Neutrophil (primary cell): ENCODE measurements around the gene ZNF660.
"Not testable (repeated sequence)": the region's sequence is repeated elsewhere in the genome, so short reads cannot be mapped to it uniquely, and the experiment has no call there.

Source experiments
- H3K27ac ChIP-seq: fragments of 200-600 bp; sonication (generic); 2 replicates; pipeline ENCODE4 v1.5.1; 2016; ENCODE audit warnings: mild to moderate bottlenecking, moderate library complexity
- H3K27me3 ChIP-seq: fragments of 200-600 bp; sonication (generic); 2 replicates; pipeline ENCODE4 v1.6.0; 2016; ENCODE audit warnings: mild to moderate bottlenecking
- H3K36me3 ChIP-seq: fragments of 200-600 bp; sonication (generic); 2 replicates; pipeline ENCODE4 v1.5.1; 2017
- H3K4me1 ChIP-seq, 2 experiments: fragments of 200-600 bp in 1 of 2; sonication (generic) in 1 of 2; 1 replicate in 1 of 2; 2 replicates in 1 of 2; pipeline versions ENCODE4 v1.5.1 to v1.6.1; 2013 to 2016; ENCODE audit warnings: low read depth in 1 of 2, low read length in 1 of 2, mild to moderate bottlenecking in 1 of 2, moderate library complexity in 1 of 2; ENCODE audit not compliant: control insufficient read depth in 1 of 2, insufficient read depth in 1 of 2
- H3K4me3 ChIP-seq, 2 experiments: fragments of 200-600 bp in 1 of 2; sonication (generic) in 1 of 2; 1 replicate in 1 of 2; 2 replicates in 1 of 2; pipeline ENCODE4 v1.5.1; 2013 to 2016; ENCODE audit warnings: low read depth in 1 of 2, low read length in 1 of 2, mild to moderate bottlenecking in 1 of 2, moderate library complexity in 1 of 2
- H3K9me3 ChIP-seq: fragments of 200-600 bp; sonication (generic); 2 replicates; pipeline ENCODE4 v1.5.1; 2016
- CTCF ChIP-seq: fragments of 200-600 bp; sonication (generic); IDR thresholded peaks from 2 replicates; pipeline ENCODE4 v1.5.1; 2016; ENCODE audit warnings: antibody characterized with exemption

Gene ZNF660

GRCh38 chr3:44557074-44557473 is 27.7 kb upstream of the ZNF660 start:
- H3K4me3 ChIP-seq: no peak overlapping the region
- peaks cover 3% of the 10 kb centered on the region for H3K27me3 ChIP-seq
- H3K27ac ChIP-seq: no peak overlapping the region
- peaks cover 32 to 53% of the 10 kb centered on the region in 2 experiments for H3K4me1 ChIP-seq
- peaks cover 7% of the 10 kb centered on the region for H3K9me3 ChIP-seq
- TF ChIP-seq CTCF: no peak
- no peaks in the 10 kb centered on the region for H3K36me3 ChIP-seq

GRCh38 chr3:44561076-44561475 is 23.7 kb upstream of the ZNF660 start:
- Histone ChIP-seq H3K36me3 (no peaks in the 10 kb centered on the region), H3K9me3 (peaks cover 9% of the 10 kb centered on the region), H3K4me1 (peaks cover 24 to 42% of the 10 kb centered on the region in 2 experiments), H3K4me3 (no peak overlapping the region), H3K27ac (peak overlapping the region; percentile 85), H3K27me3 (no peaks in the 10 kb centered on the region)
- no peak for TF ChIP-seq CTCF

GRCh38 chr3:44562147-44562546 is 22.6 kb upstream of the ZNF660 start:
- Histone ChIP-seq H3K9me3 (peaks cover 9% of the 10 kb centered on the region), H3K27ac (peak overlapping the region; percentile 85), H3K4me1 (peaks cover 16 to 32% of the 10 kb centered on the region in 2 experiments), H3K27me3 (no peaks in the 10 kb centered on the region), H3K4me3 (no peak overlapping the region), H3K36me3 (no peaks in the 10 kb centered on the region)
- TF ChIP-seq CTCF: no peak

GRCh38 chr3:44568561-44568960 is 16.2 kb upstream of the ZNF660 start:
- peaks cover 3% of the 10 kb centered on the region for H3K36me3 ChIP-seq
- H3K4me3 ChIP-seq: no peak overlapping the region

GRCh38 chr3:44571024-44571423 is 13.7 kb upstream of the ZNF660 start:
- Histone ChIP-seq H3K4me1 (no peaks in the 10 kb centered on the region), H3K36me3 (peaks cover 3% of the 10 kb centered on the region), H3K27me3 (no peaks in the 10 kb centered on the region), H3K27ac (no peak overlapping the region), H3K9me3 (peaks cover 27% of the 10 kb centered on the region), H3K4me3 (no peak overlapping the region)
- no peak for TF ChIP-seq CTCF

More at GRCh38 chr3:44568561-44568960, 16.2 kb upstream of the ZNF660 start:
- Histone ChIP-seq H3K9me3 (peaks cover 27% of the 10 kb centered on the region), H3K27me3 (no peaks in the 10 kb centered on the region), H3K4me1 (no peaks in the 10 kb centered on the region), H3K27ac (no peak overlapping the region)
- TF ChIP-seq CTCF: no peak

- Histone ChIP-seq H3K27ac (no peak overlapping the region), H3K27me3 (peaks cover 11% of the 10 kb centered on the region), H3K9me3 (peaks cover 7% of the 10 kb centered on the region), H3K4me3 (no peak overlapping the region), H3K4me1 (no peaks in the 10 kb centered on the region), H3K36me3 (no peaks in the 10 kb centered on the region)
- TF ChIP-seq CTCF: no peak
Observed at GRCh38 chr3:44576613-44577012, 8.2 kb upstream of the ZNF660 start.

GRCh38 chr3:44577354-44577952 is 7.3 kb upstream of the ZNF660 start:
- H3K27ac ChIP-seq, H3K4me1 ChIP-seq, H3K4me3 ChIP-seq, H3K9me3 ChIP-seq, H3K36me3 ChIP-seq: not testable (repeated sequence)
- H3K27me3 ChIP-seq: peaks cover 20% of the 10 kb centered on the region

GRCh38 chr3:44578316-44578715 is 6.4 kb upstream of the ZNF660 start:
- H3K27ac ChIP-seq, H3K4me3 ChIP-seq, H3K4me1 ChIP-seq, H3K9me3 ChIP-seq, H3K36me3 ChIP-seq: not testable (repeated sequence)
- H3K27me3 ChIP-seq: peaks cover 28% of the 10 kb centered on the region
